ENCODE measurements around the gene ZBTB44.
"Not testable (repeated sequence)": the region's sequence is repeated elsewhere in the genome, so short reads cannot be mapped to it uniquely, and the experiment has no call there.

The ZBTB44 gene

GRCh38 chr11:130314750-130315285, at the start of gene ZBTB44:
TSS of gene ZBTB44 (minus strand) at chr11:130314917. CDS start at chr11:130261873, 53,044 bp downstream.
- peak; percentile 93 to 94 for DNase-seq

- no peak for DNase-seq
Observed at GRCh38 chr11:130359419-130359818, 44.7 kb upstream of the ZBTB44 start.

GRCh38 chr11:130358398-130358797, 43.7 kb upstream of the ZBTB44 start:
- no peak for DNase-seq

GRCh38 chr11:130347261-130347660, 32.5 kb upstream of the ZBTB44 start:
- DNase-seq: no peak

- DNase-seq: no peak
Observed at GRCh38 chr11:130344841-130345240, 30.1 kb upstream of the ZBTB44 start.

GRCh38 chr11:130340671-130341319, 26.1 kb upstream of the ZBTB44 start:
- DNase-seq: peak in 1 of 2 donors; percentile 40

GRCh38 chr11:130338667-130339066, 23.9 kb upstream of the ZBTB44 start:
- no peak for DNase-seq

- DNase-seq: no peak
Observed at GRCh38 chr11:130337281-130338089, 22.8 kb upstream of the ZBTB44 start.

GRCh38 chr11:130331397-130331796, 16.7 kb upstream of the ZBTB44 start:
- DNase-seq: not testable (repeated sequence)

- DNase-seq: no peak
Observed at GRCh38 chr11:130330101-130330684, 15.5 kb upstream of the ZBTB44 start.

- no peak for DNase-seq
Observed at GRCh38 chr11:130328420-130328819, 13.7 kb upstream of the ZBTB44 start.

- DNase-seq: no peak
Observed at GRCh38 chr11:130327716-130328115, 13.0 kb upstream of the ZBTB44 start.

GRCh38 chr11:130325691-130326090, 11.0 kb upstream of the ZBTB44 start:
- no peak for DNase-seq

GRCh38 chr11:130323452-130324450, 9.0 kb upstream of the ZBTB44 start:
- no peak for DNase-seq

- no peak for DNase-seq
Observed at GRCh38 chr11:130322126-130322525, 7.4 kb upstream of the ZBTB44 start.

GRCh38 chr11:130318031-130318673, 3.4 kb upstream of the ZBTB44 start:
- DNase-seq: no peak

- DNase-seq: peak; percentile 53
Observed at GRCh38 chr11:130315354-130315970, 745 bp upstream of the ZBTB44 start.

- DNase-seq: peak; percentile 63 to 77
Observed at GRCh38 chr11:130314184-130314749, 450 bp downstream of the ZBTB44 start.

- peak in 1 of 2 donors; percentile 27 for DNase-seq
Observed at GRCh38 chr11:130313383-130314183, 1.1 kb downstream of the ZBTB44 start.

GRCh38 chr11:130312046-130312445, 2.7 kb downstream of the ZBTB44 start:
- DNase-seq: no peak
